Activated naive CD8-positive, alpha-beta T cell treated with anti-CD3 and anti-CD28 coated beads, Interleukin-2, amount 50 U/mL, for 24 hours (primary cell): ENCODE measurements around the gene TTLL12.

Experiments used
- ATAC-seq: fragments of 150-1000 bp; cut with Tn5 transposase; one replicate; pipeline ENCODE4 v1.10.0; 2021
- DNase-seq: peaks from one replicate; pipeline ENCODE4 v3.0.0; 2021
- H3K27ac Mint-ChIP-seq: one replicate; pipeline ENCODE4 v1.8.0; 2021; ENCODE audit warnings: mild to moderate bottlenecking, mixed read lengths
- H3K27me3 Mint-ChIP-seq: one replicate; pipeline ENCODE4 v1.8.0; 2021; ENCODE audit warnings: mixed read lengths
- H3K36me3 Mint-ChIP-seq: one replicate; pipeline ENCODE4 v1.8.0; 2021; ENCODE audit warnings: low read depth, mixed read lengths
- H3K4me1 Mint-ChIP-seq: one replicate; pipeline ENCODE4 v1.8.0; 2021; ENCODE audit warnings: mixed read lengths
- H3K4me3 Mint-ChIP-seq: one replicate; pipeline ENCODE4 v1.8.0; 2021; ENCODE audit warnings: mild to moderate bottlenecking, moderate library complexity, mixed read lengths
- H3K9me3 Mint-ChIP-seq: one replicate; pipeline ENCODE4 v1.8.0; 2021; ENCODE audit warnings: mixed read lengths

The TTLL12 gene

DNA sequence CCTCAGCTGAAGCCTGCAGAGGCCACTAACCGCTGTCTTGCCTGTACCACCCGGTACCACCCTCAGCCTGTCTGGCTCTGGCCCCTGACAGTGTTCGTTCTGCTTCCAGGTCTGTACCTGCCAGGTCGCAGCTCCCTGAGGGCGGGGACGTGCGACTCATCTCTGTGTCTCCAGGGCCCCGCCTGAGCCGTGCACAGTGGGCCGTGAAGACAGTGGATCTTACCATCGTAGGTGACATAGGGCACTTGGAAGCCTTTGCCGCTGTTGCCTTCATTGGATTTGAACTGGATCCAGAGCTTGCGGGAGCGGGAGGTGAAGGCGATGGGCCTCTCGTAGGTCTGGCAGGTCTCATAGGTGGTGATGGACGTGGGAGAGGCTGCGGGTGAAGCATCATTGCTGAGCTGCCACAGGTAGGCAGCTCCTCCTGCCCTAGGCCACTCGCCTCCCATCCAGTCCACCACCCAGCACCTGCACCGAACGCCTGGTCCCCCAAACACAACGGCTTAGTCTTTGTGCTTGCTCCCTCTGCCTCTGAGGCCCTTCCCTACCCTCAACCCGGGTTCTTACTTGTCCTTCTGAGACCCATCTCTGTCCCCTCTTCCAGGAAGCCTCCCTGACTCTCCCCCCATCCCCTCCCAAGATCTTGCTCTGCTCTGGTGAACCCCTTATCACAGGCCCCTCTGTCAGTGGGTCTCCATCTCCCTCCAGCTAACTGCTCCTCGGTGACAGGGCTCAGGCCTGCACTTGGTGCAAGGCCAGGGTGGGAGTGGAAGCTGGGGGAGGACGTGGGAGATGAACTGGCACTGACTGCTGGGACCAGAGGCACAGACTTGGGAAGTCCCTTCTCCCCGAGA, 21.1 kb upstream of the TTLL12 start:
- Mint-ChIP-seq H3K9me3 (no peaks in the 10 kb centered on the region), H3K4me3 (no peak overlapping the region), H3K27ac (no peak overlapping the region), H3K36me3 (no peaks in the 10 kb centered on the region), H3K4me1 (peaks cover 2% of the 10 kb centered on the region), H3K27me3 (no peaks in the 10 kb centered on the region)
- ATAC-seq: no peak
- no peak for DNase-seq

DNA sequence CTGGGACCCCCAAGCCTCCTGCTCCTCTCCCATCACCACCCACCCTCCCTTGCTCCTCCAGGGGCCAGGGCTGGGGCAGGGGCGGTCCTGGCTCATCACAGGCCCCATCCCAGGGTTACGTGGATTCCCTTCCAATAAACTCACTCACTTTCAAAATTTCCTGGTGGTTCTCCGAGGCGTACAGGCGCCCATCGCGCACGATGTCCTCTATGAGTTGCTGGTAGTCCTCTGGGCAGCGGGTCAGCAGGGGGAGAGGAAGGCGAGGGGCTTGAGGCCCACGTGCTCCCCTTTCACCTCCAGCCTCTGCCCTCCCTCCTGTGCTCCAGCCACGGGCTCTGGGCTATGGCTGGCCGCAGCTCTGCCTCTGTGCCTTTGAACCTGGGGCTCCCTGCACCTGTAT, 20.5 kb upstream of the TTLL12 start:
- H3K36me3 Mint-ChIP-seq: no peaks in the 10 kb centered on the region
- no peak for ATAC-seq
- no peak for DNase-seq
- H3K4me3 Mint-ChIP-seq: no peak overlapping the region
- H3K4me1 Mint-ChIP-seq: peaks cover 2% of the 10 kb centered on the region
- no peaks in the 10 kb centered on the region for H3K27me3 Mint-ChIP-seq
- H3K27ac Mint-ChIP-seq: no peak overlapping the region
- H3K9me3 Mint-ChIP-seq: no peaks in the 10 kb centered on the region

DNA sequence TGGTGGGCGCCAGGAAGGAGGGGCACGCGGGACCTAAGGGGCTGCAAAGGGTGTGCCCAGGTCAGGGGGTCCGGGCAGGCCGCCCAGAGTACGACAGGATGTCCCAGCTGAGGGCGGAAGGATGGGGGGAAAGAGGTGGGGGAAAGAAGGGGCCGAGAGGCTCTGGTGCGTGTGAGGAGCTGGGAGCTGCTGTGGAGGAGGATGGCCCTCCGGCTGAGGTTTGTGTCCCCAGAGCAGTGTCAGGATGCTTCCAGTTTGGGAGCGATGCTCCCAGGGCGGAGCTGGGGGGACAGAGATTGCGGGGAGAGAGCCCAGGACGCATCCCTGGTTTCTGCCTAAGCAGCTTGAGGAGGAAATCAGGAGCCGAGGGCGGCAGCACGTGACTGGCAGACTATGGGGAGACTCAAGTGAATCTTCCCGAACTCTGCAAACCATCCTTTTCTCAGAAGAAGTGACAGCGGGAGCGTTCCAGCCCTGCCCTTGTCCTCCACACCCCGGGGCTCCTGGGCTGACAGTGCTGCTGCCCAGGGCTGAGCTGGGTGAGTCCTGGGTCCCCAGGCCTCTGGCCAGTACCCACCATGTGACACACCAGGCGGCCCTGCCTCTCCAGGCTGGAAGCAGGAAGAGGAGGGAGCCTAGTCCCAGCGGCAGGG, 19.7 kb upstream of the TTLL12 start:
- no peak overlapping the region for H3K4me3 Mint-ChIP-seq
- DNase-seq (no peak), ATAC-seq (no peak)
- H3K36me3 Mint-ChIP-seq: no peaks in the 10 kb centered on the region
- no peak overlapping the region for H3K27ac Mint-ChIP-seq
- H3K27me3 Mint-ChIP-seq: no peaks in the 10 kb centered on the region
- no peaks in the 10 kb centered on the region for H3K9me3 Mint-ChIP-seq
- peaks cover 2% of the 10 kb centered on the region for H3K4me1 Mint-ChIP-seq

DNA sequence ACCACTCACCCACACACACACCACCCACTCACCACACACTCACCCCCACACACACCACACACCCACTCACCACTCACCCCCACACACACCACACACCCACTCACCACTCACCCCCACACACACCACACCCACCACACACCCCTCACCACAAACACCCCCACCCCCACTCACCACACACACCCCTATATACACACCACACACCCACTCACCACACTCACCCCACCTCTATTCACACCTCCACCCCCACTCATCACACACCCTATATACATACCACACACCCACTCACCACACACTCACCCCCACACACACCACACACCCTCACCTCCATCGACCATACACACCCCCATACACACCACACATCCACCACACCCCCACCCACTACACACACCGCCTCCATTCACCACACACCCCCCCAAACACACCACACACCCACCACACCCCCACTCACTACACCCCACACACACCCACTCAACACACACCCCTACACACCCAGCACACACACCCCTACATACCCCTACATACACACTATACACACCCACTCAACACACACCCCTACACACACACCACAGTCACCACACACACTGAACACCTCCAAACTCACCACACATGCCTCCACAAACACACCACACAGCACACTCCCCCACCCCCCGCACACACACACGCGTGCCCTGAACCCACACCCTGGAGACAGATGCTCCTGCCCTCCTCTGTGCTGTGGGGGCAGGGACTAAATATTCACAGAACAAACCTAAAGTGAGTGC, 19.0 kb upstream of the TTLL12 start:
- H3K27ac Mint-ChIP-seq: no peak overlapping the region
- H3K4me3 Mint-ChIP-seq: no peak overlapping the region
- no peaks in the 10 kb centered on the region for H3K36me3 Mint-ChIP-seq
- no peak for DNase-seq
- H3K27me3 Mint-ChIP-seq: no peaks in the 10 kb centered on the region
- peaks cover 2% of the 10 kb centered on the region for H3K4me1 Mint-ChIP-seq
- peak; percentile 33 for ATAC-seq
- H3K9me3 Mint-ChIP-seq: no peaks in the 10 kb centered on the region

DNA sequence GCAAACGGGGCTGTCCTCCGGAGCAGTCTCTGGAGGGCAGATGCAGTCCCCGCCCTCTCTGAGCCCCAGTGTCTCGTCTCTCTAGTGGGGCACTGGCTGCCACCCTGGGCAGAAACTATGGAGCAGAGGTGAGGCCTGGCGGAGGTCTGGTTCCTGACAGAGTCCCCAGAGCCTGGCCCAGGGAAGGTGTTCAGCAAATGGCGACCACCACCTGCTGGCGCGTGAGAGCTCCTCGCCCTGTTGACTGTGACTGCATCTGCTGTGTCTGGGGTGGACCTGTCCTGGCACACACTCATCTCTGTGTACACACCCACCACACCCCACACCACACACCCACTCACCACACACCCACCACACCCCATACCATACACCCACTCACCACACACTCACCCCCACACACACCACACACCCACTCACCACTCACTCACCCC, 18.3 kb upstream of the TTLL12 start:
- DNase-seq: no peak
- no peak overlapping the region for H3K4me3 Mint-ChIP-seq
- H3K4me1 Mint-ChIP-seq: peaks cover 2% of the 10 kb centered on the region
- H3K36me3 Mint-ChIP-seq: no peaks in the 10 kb centered on the region
- ATAC-seq: no peak
- H3K9me3 Mint-ChIP-seq: no peaks in the 10 kb centered on the region
- no peaks in the 10 kb centered on the region for H3K27me3 Mint-ChIP-seq
- H3K27ac Mint-ChIP-seq: no peak overlapping the region

DNA sequence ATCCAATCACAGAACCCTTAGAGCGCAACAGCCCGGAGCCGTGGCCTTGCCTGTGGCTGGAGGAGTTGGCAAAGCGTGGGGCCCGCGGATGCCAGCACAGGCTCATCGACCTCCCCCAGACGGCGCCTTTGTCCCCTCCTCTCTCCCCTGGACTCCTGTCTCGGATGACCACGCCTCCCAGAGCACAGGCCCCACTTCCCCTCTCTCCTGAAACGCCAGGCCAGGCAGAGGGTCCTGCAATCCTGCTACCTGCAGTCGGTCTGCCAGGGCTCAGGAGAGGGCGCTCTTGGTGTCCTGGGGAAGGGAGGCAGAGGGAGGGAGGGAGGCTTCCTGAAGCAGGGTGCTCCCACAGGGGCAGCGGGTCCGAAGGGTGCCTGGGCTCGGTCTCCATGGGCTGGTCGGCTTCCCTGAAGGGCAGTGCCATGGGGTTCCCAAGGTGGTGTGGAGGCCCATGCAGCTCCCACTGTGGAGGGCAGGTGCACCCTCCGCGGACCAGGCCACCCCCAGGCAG, 16.6 kb upstream of the TTLL12 start:
- Mint-ChIP-seq H3K4me3 (no peak overlapping the region), H3K4me1 (peaks cover 2% of the 10 kb centered on the region), H3K27ac (no peak overlapping the region), H3K36me3 (no peaks in the 10 kb centered on the region), H3K9me3 (no peaks in the 10 kb centered on the region), H3K27me3 (peaks cover 3% of the 10 kb centered on the region)
- no peak for DNase-seq
- no peak for ATAC-seq

DNA sequence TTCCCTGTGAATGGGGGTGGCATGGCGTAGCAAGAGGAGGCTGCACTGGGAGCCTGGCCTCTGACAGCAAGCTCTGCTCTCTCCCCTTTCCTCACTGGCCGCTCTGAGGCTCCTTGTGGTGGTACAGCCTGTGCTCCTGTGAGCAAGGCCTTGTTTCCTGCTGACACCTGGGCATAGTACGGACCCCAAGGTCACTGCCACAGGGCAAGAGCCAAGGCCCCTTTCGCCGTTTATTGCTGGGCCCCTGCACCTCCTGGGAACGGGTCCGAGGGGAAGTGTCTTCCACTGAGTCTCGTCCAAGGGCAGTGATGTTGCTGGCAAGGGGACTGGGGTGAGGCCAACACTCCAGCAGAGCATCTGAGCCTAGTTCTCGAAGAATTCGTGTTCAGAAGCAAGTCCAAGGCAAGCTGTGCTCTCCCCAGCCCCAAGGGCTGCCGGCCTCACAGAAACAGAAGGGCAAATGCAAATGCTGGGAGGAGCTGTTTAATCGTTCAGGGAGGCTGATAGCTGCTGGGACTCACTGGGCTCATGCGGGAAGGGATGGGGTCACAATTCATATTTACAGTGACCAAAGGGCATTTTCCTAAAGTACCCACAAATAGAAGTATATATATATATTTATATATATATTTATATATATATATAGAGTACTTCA, 15.9 kb upstream of the TTLL12 start:
- peaks cover 3% of the 10 kb centered on the region for H3K27me3 Mint-ChIP-seq
- H3K27ac Mint-ChIP-seq: no peak overlapping the region
- peaks cover 2% of the 10 kb centered on the region for H3K4me1 Mint-ChIP-seq
- no peak for DNase-seq
- H3K36me3 Mint-ChIP-seq: no peaks in the 10 kb centered on the region
- H3K9me3 Mint-ChIP-seq: no peaks in the 10 kb centered on the region
- no peak overlapping the region for H3K4me3 Mint-ChIP-seq
- no peak for ATAC-seq

DNA sequence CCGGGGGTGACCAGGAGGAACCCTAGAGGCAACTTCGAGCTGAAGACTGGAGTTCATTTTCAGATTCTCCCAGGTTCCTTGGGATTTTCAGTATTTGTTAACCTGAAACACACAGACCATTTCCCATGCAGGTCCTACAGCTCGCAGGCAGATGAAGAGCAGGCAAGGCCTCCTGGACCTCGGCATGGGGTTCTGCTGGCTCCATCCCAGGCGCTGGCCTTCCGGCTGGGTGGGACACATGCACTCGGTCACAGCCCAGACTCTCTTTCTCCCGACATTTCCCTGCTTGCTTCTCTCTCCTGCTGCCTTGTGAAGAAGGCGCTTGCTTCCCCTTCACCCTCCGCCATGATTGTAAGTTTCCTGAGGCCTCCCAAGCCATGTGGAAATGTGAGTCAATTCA, 15.4 kb upstream of the TTLL12 start:
- Mint-ChIP-seq H3K4me1 (peaks cover 2% of the 10 kb centered on the region), H3K36me3 (no peaks in the 10 kb centered on the region), H3K9me3 (no peaks in the 10 kb centered on the region), H3K4me3 (no peak overlapping the region), H3K27ac (no peak overlapping the region), H3K27me3 (peaks cover 3% of the 10 kb centered on the region)
- DNase-seq (no peak), ATAC-seq (no peak)

DNA sequence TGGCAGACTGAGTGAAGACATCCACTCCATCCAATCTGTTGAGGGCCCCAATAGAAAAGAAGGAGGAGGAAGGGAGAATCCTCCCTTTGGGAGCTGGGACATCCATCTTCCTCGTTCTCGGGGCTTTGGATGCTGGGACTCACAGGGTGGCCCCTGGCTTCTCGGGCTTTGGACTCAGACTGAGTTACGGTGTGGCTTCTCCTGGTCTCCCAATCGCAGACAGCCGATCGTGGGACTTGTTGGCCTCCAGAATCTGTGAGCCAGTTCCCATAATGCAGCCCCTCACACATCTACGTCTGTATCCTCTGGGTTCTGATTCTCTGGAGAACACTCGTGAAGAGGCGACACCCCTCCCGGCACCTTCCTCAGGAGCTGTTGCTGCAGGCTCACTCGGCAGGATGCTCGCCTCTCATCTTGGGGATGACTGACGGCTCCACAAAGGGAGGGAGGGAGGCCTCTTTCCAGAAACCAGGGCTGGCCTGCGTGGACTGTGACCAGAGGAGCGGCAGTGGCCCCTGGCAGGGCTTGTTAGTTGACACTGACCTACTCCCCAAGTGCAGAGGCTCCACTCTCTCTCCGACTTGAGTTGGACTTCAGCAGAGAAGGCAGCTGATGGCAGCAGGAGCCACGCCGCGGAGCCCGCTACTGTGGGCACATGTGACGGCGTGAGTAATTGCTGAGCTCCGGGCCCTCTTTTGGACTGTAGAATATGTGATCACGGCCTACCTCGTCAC, 14.7 kb upstream of the TTLL12 start:
- ATAC-seq (no peak), DNase-seq (no peak)
- H3K36me3 Mint-ChIP-seq: no peaks in the 10 kb centered on the region
- H3K9me3 Mint-ChIP-seq: no peaks in the 10 kb centered on the region
- no peak overlapping the region for H3K27ac Mint-ChIP-seq
- peaks cover 2% of the 10 kb centered on the region for H3K4me1 Mint-ChIP-seq
- H3K27me3 Mint-ChIP-seq: peaks cover 3% of the 10 kb centered on the region
- H3K4me3 Mint-ChIP-seq: no peak overlapping the region

DNA sequence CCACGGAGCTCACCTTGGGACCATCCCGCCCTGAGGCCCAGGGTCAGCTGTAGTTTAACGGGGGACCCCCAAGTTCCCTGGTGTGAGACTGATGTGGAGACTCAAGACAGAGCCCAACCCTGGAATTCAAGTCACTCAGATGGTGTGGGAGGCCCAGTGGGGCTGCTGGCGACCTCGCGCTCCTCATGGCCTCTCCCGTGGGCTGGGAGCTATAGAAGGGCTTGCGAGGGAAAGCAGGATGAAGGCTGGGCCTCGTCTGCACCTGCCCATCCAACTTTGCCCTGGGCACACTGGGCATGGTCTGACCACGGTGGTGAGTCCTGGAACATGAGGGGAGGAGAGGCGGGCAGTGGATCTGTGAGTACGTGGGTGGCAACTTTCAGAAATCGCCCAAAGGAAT, 13.6 kb upstream of the TTLL12 start:
- Mint-ChIP-seq H3K27ac (no peak overlapping the region), H3K36me3 (no peaks in the 10 kb centered on the region), H3K9me3 (no peaks in the 10 kb centered on the region), H3K27me3 (peaks cover 4% of the 10 kb centered on the region), H3K4me1 (no peaks in the 10 kb centered on the region), H3K4me3 (no peak overlapping the region)
- ATAC-seq (no peak), DNase-seq (no peak)

DNA sequence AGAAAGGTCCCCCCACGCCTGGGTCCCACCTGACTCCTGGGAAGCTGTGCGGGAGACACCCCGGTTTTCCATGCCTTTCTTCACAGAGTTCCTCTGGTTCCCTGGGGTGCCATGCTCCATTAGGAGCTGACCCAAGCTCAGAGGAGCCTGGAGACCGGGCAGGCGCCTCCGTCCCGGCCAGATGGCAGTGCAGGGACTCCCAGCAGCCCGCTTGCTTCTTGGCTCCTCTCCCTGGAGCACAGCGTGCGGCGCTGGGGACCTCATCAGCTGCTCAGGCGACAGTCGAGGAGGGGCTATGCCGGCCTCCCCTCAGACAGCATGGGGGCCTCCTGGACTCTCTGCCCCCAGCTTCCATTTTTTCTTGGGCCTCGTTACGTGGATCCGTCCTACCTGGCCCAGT, 13.1 kb upstream of the TTLL12 start:
- DNase-seq: no peak
- H3K9me3 Mint-ChIP-seq: no peaks in the 10 kb centered on the region
- H3K27me3 Mint-ChIP-seq: peaks cover 5% of the 10 kb centered on the region
- no peaks in the 10 kb centered on the region for H3K4me1 Mint-ChIP-seq
- H3K36me3 Mint-ChIP-seq: no peaks in the 10 kb centered on the region
- no peak overlapping the region for H3K27ac Mint-ChIP-seq
- ATAC-seq: no peak
- H3K4me3 Mint-ChIP-seq: no peak overlapping the region

DNA sequence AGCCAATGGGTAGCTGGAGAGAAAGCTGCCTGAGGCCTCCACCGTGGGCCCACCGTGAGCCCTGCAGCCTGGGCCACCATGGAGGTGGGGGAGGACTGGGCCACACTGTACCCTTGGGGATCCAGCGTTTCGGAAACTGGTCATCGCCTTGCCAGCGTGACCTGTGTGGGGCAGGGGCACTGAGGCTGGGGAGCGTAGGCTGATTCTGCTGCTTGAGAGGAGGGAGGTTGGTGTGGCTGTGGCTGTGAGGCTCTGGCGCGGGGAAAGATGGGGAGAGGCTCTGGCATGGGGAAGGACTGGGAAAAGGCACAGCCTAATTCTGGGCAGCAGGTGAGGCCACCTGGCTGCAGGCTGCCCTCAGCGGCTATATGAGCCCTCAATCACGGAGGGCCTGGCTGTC, 12.6 kb upstream of the TTLL12 start:
- Mint-ChIP-seq H3K36me3 (no peaks in the 10 kb centered on the region), H3K9me3 (no peaks in the 10 kb centered on the region)
- no peak for ATAC-seq

DNA sequence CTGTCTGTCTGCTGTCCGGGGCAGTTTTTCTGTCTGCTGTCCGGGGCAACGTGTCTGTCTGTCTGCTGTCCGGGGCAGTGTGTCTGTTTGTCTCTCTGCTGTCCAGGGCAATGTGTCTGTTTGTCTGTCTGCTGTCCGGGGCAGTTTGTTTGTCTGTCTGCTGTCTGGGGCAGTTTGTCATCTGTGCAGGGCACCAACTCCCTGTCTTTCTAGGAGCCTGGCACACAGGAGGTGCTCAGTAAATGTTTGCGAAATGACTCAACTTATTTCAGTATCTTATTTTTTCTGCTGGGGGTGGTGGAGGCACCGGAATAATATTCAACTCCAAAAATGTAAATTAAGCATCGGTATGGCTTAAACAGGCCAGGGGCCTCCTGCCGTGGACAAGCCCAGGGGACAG, 12.0 kb upstream of the TTLL12 start:
- H3K27me3 Mint-ChIP-seq: peaks cover 5% of the 10 kb centered on the region
- no peak for DNase-seq
- no peaks in the 10 kb centered on the region for H3K9me3 Mint-ChIP-seq
- ATAC-seq: no peak
- H3K27ac Mint-ChIP-seq: no peak overlapping the region
- H3K36me3 Mint-ChIP-seq: no peaks in the 10 kb centered on the region
- no peaks in the 10 kb centered on the region for H3K4me1 Mint-ChIP-seq
- no peak overlapping the region for H3K4me3 Mint-ChIP-seq

More for the DNA sequence above, 12.6 kb upstream of the TTLL12 start:
- DNase-seq: no peak
- H3K4me3 Mint-ChIP-seq: no peak overlapping the region
- no peaks in the 10 kb centered on the region for H3K4me1 Mint-ChIP-seq
- H3K27ac Mint-ChIP-seq: no peak overlapping the region
- H3K27me3 Mint-ChIP-seq: peaks cover 5% of the 10 kb centered on the region

DNA sequence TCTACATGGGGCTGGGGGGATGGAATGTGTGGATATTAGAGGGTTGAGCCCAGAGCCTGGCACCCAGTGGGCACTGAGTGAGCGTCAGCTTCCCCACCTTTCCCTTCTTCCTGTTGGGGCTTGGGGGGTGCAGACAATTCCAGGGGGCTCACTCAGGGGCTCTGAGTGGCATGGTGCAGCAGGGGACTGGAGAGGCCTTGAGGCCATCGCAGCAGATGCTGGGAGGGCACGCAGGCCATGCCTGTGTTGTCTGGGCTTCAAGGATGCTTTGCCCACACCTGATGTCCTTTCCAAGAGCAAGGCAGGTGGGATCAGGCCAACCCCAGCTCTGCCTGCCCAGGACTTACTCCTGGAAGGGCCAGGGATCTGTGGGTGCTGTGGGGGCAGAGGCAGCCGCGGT, 11.2 kb upstream of the TTLL12 start:
- no peak for ATAC-seq
- Mint-ChIP-seq H3K36me3 (no peaks in the 10 kb centered on the region), H3K27me3 (peaks cover 5% of the 10 kb centered on the region), H3K4me1 (no peaks in the 10 kb centered on the region), H3K9me3 (no peaks in the 10 kb centered on the region), H3K27ac (no peak overlapping the region), H3K4me3 (no peak overlapping the region)
- DNase-seq: no peak
